H7 (cell line): ENCODE data around the gene PCBP3. TPM values are rescaled to one million over a fixed set of nuclear protein-coding genes. Genes with fewer than 3 reads are reported as not detected.

ENCODE experiments used
- DNase-seq: peaks from one replicate; pipeline ENCODE4 v3.0.0; 2012
- H3K27me3 ChIP-seq: 2 replicates; pipeline ENCODE4 v1.6.0; 2011; ENCODE audit warnings: mild to moderate bottlenecking, low read length; ENCODE audit not compliant: control insufficient read depth, insufficient read depth
- H3K36me3 ChIP-seq: replicated peaks from 2 replicates; pipeline ENCODE4 v1.5.1; 2011; ENCODE audit warnings: low read length; ENCODE audit not compliant: control insufficient read depth, insufficient read depth
- H3K4me3 ChIP-seq: 2 replicates; pipeline ENCODE4 v1.5.1; 2011; ENCODE audit warnings: low read depth, mild to moderate bottlenecking, control low read depth, low read length, moderate library complexity; ENCODE audit not compliant: insufficient read depth
- total RNA-seq: library from RNA; depleted of rRNA; stranded (reverse); fragments of >200 nt; shearing (Covaris generic); gene quantifications from 2 replicates; pipeline ENCODE4 v1.2.3, GENCODE V29; 2014

PCBP3 gene
- total RNA-seq, 1 experiment from 2014 or later = 1.8 TPM

DNA sequence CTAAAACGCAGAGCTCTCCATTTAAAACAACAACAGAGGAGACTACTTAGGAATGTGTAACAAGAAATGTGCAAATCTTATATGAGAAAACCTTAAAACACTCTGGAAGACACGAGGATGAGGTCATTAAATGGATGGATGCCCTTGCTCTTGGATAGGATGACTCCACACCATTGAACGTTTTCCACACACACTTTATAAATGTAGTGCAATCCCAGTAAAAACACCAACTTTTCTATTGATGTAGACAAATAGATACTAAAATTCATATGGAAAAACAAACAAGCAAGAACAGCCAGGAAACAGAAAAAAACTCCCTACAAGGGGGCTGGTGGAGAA is 319.7 kb downstream of the PCBP3 start:
- no peaks in the 10 kb centered on the region for H3K27me3 ChIP-seq
- H3K4me3 ChIP-seq = no peak overlapping the region
- DNase-seq = no peak
- no peaks in the 10 kb centered on the region for H3K36me3 ChIP-seq

DNA sequence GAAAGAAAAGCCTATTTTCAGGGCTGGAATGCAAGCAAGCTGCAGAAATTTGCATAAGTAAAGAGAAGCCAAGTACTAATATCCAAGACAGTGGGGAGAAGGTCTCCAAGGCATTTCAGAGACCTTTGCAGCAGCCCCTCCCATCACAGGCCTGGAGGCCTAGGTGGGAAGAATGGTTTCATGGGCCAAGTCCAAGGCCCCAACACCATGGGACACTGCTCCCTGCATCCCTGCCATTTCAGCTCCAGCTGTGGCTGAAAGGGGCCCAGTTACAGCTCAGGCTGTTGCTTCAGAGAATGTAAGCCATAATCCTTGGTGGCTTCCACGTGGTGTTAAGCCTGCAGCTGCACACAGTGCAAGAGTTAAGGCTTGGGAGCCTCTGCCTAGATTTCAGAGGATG is 321.1 kb downstream of the PCBP3 start:
- Histone ChIP-seq H3K36me3 (no peaks in the 10 kb centered on the region), H3K4me3 (no peak overlapping the region), H3K27me3 (no peaks in the 10 kb centered on the region)
- no peak for DNase-seq

DNA sequence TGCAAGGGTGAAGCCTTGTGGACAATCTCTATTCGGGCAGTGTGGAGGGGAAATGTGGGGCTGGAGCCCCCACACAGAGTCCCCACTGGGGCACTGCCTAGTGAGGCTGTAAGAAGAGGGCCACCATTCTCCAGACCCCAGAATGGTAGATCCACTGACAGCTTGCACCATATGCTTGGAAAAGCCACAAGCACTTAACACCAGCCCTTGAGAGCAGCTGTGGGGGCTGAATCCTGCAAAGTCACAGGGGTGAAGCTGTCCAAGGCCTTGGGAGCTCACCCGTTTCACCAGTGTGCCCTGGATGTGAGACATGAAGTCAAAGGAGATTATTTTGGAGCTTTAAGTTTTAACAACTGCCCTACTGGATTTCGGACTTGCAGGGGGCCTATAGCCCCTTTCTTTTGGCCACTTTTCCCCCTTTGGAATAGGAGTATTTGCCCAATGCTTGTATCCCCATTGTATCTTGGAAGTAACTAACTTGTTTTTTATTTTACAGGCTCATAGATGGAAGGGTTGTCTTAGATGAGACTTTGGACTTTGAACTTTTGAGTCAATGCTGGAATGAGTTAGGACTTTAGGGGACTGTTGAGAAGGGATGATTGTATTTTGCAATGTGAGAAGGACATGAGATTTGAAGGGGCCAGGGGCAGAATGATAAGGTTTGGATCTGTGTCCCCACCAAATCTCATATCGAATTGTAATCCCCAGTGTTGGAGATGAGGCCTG is 321.7 kb downstream of the PCBP3 start:
- DNase-seq = no peak
- Histone ChIP-seq H3K27me3 (no peaks in the 10 kb centered on the region), H3K4me3 (no peak overlapping the region), H3K36me3 (no peaks in the 10 kb centered on the region)

DNA sequence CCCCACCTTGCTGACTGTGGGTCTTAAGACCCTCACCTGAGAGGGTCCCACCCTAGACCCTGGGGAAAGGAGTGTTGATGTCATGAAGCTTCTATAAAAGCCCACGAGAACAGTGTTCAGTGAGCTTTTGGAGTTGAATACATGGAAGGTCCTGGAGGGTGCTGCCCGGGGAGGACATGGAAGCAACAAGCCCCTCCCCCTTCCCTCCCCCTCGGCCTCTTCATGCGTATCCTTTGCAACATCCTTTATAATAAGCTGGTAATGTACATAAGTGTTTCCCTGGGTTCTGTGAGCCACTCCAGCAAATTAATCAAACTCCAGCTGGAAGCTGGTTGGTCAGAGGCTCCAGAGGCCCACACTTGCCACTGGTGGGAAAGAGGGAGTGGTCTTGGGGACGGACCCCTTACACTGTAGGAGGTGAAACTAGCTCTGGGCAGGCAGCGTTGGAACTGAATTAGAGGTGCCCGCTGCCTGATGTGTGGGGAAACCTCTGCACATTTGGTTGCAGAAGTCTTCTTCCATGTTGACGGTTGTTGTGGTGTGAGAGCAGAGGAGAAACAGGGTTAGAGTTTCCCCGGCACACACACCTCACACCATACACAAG is 323.4 kb downstream of the PCBP3 start:
- no peaks in the 10 kb centered on the region; the same call in 1 of the 2 replicates for H3K27me3 ChIP-seq
- no peak overlapping the region for H3K4me3 ChIP-seq
- H3K36me3 ChIP-seq = no peaks in the 10 kb centered on the region
- no peak for DNase-seq

DNA sequence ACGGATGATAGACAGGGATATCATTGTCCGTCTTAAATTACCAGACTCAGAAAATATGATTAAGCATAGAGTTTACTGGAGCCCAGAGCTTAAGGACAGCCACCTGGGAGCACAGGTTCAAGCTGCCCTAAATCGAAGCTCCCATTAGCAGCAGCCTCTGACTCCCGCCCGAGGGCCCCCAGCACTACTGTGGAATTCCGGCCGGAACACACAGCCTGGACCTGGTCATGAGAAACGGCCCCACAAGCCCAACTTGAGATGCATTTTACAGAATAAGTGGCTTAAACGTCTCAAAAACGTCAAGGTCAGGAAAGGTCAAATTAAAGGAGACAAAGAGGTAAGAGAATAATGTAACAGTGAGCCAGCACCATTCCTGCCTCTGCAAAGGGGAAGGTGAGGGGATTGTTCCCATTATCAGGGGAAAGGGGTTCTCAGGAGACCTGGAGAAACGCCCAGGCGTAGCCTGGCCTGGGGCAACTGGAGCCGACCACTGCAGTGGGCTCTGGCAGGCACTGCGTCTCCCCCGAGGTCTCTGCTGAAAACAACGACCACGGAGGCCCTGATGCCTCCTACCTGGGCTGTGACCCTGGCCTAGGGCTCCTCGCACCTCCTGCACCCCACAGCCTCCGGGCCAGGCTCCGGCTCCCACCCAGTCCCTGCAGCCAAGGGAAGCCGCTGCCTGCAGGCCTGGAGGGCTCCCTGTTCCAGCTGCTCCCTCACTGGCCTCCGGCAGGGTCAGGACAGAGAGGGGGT is 326.6 kb downstream of the PCBP3 start:
- Histone ChIP-seq H3K36me3 (no peaks in the 10 kb centered on the region), H3K27me3 (peaks cover 9% of the 10 kb centered on the region), H3K4me3 (no peak overlapping the region)
- no peak for DNase-seq

DNA sequence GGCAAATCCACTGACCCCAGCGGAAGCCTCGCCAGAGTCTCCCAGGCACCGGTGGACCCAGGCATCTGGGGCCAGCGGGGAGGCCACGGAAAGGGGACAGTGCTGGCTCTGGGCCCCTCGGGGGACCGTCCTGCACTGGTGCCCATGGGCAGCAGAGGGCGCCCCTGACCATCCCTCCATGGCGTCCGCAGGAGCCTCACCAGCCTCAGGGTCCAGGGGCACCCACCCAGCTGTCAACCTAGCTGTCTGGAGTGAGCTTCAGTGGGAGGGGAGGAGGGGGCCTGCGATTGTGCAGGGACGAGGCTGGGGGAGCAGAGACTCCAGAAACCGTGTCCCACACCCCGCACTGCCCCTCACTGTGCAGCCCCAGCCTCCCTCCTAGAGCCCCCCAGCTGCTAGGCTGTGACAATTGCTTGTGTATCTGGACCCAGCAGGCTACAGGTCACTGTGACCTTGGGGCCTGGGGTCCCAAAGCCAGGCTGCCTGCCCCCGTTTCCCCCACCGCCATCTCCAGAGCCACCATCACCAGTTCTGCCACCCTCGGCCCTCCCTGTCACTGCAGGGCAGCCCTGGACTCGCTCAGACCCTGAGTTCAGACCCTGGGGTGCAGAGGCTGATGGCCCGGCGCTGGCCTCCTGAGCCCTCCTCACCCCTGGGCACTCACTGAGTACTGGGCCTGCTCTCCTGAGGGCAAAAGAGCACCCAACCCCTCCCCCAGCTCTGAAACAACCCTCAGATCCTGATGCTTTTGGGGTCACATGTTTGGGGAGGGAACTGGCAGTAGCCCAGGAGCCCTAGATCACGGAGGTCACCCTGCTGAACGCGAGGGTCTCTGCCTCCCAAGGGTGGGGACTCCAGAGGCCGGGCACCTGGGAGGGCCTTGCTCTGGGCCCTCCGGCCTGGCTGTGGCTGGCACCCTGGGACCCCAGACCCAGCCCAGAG is 327.4 kb downstream of the PCBP3 start:
- peaks cover 9% of the 10 kb centered on the region for H3K27me3 ChIP-seq
- no peak overlapping the region for H3K4me3 ChIP-seq
- peak; percentile 96 for DNase-seq
- H3K36me3 ChIP-seq = no peaks in the 10 kb centered on the region

DNA sequence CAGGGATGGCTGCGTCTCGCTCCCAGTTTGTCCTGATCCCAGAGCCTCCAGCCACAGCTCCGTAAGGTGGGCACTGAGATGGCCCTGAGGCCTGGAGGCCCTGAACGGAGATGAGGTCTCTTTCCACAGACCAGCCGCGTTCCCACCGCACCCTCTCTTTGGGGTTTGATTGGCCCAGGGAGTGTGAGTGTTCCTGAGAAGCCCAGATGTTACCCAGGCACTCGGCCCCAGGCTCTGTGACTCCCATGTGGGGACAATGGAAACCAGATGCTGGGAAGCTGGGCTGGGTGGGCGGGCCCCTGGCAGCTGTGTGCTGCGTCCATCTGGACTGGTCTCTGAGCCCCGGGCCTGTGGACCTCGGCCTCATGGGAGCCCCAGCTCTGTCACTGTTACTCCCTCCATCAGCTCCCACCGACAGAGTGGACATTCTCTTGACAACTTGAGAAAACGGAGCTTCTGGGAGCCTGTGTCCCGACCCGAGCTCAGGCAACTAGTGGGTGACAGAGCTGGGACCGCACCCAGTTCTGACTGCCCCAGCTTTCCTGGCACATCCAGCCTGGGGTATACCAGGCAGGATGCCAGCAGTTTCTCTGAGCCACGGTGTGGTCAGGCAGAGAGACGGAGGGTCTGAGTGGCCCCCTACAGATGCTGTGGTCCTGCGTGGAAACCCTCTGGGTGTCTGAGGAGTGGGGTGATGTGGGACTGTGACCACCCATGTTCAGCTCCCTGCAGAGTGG is 328.3 kb downstream of the PCBP3 start:
- peaks cover 9% of the 10 kb centered on the region for H3K27me3 ChIP-seq
- DNase-seq = peak; percentile 63
- H3K36me3 ChIP-seq = no peaks in the 10 kb centered on the region
- H3K4me3 ChIP-seq = no peak overlapping the region

DNA sequence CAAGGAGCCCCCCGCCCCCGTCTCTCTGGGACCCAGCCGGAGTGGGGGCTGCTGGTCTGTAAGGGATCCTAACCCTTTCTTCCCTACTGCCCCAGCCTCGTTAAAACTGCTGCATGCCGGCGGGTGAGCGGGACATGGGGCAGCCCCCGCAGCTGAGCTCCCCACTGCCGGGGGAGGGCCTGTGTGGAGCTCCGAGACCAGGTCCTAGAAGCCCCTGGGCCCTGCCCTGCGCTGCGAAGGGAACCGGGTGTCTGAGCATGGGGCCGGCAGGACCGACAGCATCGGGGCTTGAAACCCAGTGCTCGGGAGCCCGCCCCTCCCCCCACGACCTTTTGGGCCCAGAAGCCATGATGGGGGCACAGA is 328.8 kb downstream of the PCBP3 start:
- H3K4me3 ChIP-seq = peak overlapping the region; percentile 54; the same call in 1 of the 2 replicates
- peak; percentile 83 for DNase-seq
- no peaks in the 10 kb centered on the region for H3K36me3 ChIP-seq
- H3K27me3 ChIP-seq = peaks cover 9% of the 10 kb centered on the region

DNA sequence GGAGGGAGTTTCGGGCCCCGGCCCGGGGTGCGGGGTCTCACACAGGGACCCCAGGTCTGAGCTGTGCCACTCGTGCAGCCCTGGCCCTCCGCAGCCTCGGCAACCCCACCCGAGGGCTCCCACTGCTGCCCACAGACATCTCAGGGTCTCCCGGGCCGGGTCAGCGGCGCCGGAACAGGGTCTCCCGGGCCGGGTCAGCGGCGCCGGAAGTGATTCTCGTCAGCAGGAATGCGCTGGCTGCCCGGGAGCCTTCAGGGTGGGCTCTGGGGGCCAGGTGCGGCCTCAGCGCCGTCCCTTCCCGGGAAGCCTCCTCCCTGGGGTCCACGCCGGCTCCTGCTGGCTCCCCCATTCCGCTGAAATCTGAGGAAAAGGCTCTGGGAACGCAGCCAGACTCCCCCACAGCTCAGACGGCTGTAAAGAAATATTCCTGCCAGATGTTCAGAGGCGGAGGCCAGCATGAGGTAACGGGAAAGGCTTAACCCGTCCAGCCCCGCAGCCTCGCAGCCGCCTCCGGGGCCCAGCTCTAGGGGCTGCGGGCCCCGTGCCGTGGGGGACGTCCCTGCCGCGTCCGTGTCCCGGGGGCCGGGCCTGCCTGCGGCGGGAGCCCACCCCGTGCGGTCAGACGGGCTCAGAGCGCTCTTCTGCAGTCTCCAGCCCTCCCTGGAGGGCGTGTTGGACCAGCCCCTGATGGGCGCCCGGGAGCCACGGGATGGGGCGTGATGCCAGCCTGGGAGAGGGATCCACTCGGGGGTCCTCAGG is 329.4 kb downstream of the PCBP3 start:
- peak; percentile 80 for DNase-seq
- H3K4me3 ChIP-seq = peak overlapping the region; percentile 54
- peaks cover 9% of the 10 kb centered on the region for H3K27me3 ChIP-seq
- no peaks in the 10 kb centered on the region for H3K36me3 ChIP-seq

DNA sequence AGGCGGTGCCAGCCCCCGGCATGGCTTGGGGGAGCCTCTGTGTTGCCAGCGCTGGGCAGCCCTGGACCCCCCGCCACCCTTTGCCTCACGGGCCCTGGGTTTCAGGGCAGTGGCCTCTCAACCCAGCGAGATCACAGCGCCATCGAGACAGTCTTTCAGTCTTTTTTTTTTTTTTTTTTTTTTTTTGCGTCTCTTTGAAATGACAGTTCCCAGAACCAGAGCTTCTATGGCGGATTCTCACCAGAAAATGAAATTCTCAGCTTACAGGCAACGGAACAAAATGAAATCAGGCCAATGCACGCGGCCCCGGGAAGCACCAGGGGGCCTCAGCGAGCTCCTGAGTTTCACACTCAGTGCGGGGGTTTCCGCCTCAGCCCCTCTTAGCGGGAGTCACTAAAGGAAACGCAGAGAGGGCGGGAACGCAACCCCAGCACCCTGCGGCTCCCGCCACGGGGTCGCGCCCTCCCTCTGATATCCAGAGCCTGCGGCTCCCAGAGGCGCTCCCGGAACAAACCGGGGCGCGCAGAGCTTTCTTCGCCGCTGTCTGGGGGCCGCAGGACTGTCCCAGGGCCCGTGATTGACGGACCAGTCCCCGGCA is 330.0 kb downstream of the PCBP3 start:
- peak overlapping the region; percentile 54 for H3K4me3 ChIP-seq
- H3K36me3 ChIP-seq = no peaks in the 10 kb centered on the region
- peaks cover 9% of the 10 kb centered on the region for H3K27me3 ChIP-seq
- DNase-seq = peak; percentile 90

DNA sequence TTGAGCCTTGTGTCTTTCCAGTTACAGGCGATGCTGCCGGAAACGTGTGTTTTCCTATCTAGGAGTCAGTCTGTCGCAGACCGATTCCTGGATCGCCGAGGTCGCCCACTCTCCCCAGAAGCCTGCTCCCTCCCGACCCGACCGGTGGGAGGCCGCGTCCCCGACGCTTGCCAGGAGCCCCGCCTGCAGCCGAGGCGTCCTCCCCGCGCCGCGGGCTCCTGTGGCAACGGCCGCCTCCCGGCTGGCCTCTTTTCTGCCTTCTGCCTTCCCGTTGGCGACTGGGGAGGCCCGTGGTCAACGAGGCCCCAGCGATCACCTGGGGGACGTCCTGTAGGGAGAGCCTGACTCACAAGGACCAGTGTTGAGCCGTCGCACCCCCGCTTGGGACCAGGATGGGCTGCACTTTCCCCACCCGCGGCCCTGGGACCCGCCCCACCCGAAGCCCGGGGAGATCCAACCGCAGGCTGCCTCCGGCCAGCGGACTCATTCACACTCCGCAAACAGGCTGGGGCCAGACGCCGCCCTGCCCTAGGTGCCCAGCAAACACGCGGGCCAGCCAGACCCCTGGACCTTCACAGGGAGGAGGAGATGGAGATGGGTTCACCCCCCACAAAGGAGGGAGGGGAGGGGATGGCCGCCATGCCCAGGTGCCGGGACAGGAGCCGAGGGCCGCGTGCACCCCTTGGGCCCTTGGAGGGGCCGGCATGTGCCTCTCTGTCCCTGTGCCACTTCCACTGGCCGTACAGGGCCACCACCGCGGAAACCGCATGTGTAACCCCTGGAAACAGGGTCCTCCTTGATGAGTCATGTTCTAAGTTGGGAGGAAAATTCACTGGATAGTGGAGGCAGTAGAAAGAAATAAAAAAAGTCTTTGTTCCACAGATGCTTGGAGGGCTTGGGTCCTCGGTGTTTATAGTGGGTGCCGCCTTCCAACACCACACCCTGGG is 330.8 kb downstream of the PCBP3 start:
- H3K27me3 ChIP-seq = peaks cover 9% of the 10 kb centered on the region
- DNase-seq = peak; percentile 90
- no peaks in the 10 kb centered on the region for H3K36me3 ChIP-seq
- peak overlapping the region; percentile 54 for H3K4me3 ChIP-seq

DNA sequence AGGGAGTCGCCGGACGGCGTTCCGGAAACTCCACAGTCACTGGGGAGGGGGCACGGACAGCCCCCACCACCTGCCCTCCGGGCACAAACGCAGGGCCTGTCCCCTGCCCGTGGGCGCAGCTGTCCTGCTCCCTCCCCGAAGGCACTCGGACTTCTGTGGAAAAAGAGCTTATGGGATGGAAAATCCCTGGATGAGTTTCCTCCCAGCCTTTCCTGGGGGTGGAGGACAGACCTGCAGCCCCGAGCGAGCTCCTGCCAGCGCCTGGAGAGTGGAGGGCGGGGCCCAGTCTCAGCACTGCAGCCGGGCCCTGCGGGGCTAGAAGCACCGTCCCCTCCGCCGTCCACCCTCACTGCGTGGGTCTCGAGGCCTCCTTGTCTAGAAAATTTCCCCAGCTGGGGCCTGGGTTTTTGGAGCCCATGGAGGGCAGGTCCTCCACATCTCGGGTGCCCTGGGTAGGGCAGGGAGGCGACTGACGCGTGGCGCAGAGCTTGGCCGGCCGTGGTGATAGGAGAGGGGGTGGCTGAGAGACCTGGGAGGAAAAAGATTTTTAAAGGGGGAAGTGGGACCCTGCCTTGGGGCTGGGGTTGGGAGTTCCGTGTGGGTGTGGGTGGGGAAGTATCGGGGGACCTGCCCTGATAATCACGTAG is 331.6 kb downstream of the PCBP3 start:
- Histone ChIP-seq H3K27me3 (peaks cover 14% of the 10 kb centered on the region), H3K36me3 (no peaks in the 10 kb centered on the region), H3K4me3 (peak overlapping the region; percentile 54)
- DNase-seq = peak; percentile 90
